ENCODE results near the gene MTA2.

GRCh38 chr11:62569611-62570010, 32.1 kb downstream of the MTA2 start:
- TF ChIP-seq, protein P1, sequence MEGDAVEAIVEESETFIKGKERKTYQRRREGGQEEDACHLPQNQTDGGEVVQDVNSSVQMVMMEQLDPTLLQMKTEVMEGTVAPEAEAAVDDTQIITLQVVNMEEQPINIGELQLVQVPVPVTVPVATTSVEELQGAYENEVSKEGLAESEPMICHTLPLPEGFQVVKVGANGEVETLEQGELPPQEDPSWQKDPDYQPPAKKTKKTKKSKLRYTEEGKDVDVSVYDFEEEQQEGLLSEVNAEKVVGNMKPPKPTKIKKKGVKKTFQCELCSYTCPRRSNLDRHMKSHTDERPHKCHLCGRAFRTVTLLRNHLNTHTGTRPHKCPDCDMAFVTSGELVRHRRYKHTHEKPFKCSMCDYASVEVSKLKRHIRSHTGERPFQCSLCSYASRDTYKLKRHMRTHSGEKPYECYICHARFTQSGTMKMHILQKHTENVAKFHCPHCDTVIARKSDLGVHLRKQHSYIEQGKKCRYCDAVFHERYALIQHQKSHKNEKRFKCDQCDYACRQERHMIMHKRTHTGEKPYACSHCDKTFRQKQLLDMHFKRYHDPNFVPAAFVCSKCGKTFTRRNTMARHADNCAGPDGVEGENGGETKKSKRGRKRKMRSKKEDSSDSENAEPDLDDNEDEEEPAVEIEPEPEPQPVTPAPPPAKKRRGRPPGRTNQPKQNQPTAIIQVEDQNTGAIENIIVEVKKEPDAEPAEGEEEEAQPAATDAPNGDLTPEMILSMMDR (IDR thresholded peaks at IDR 0.05 in 2 of 3, conservative IDR thresholded peaks at IDR 0.05 in 1 of 3; ENCODE audit: control insufficient read depth in 2 of 3, extremely low read depth in 1 of 3, insufficient read depth in 1 of 3, low read depth in 3 of 3, low read length in 3 of 3), result no peak
- TF ChIP-seq CHD2 (IDR thresholded peaks at IDR 0.05; ENCODE audit: borderline replicate concordance, low read depth, low read length), result no peak
- no peak for TF ChIP-seq JUND (IDR thresholded peaks at IDR 0.05; ENCODE audit: low read depth, low read length)
- TF ChIP-seq NFYB (IDR thresholded peaks at IDR 0.05; ENCODE audit: insufficient read depth, low read depth, low read length), result no peak
- TF ChIP-seq IRF4 (IDR thresholded peaks at IDR 0.05; ENCODE audit: low read depth, low read length), result no peak
- no peak for TF ChIP-seq CEBPB (IDR thresholded peaks at IDR 0.05; ENCODE audit: borderline replicate concordance in 1 of 2, low read depth in 2 of 2, low read length in 2 of 2)
- TF ChIP-seq MYB (IDR thresholded peaks at IDR 0.05; ENCODE audit: borderline replicate concordance, low read depth, low read length), result no peak
- TF ChIP-seq TCF12 (IDR thresholded peaks at IDR 0.05; ENCODE audit: low read depth, low read length), result no peak

Measured in GM12878 (cell line).